Peyer's patch (tissue), 4 donors: ENCODE data around the gene CACNG1.

ENCODE experiments used
- POLR2A ChIP-seq, 2 donors: fragments of 450-650 bp; IDR thresholded peaks; one replicate each; pipeline ENCODE4 v1.5.1; 2017; ENCODE audit warnings: antibody characterized with exemption in 2 of 2, mild to moderate bottlenecking in 2 of 2, moderate library complexity in 2 of 2
- TF ChIP-seq, protein P1 (sequence below), 6 experiments: fragments of 450-650 bp in 4 of 6; fragments of 200-600 bp in 2 of 6; sonication (generic) in 1 of 6; IDR thresholded peaks; one replicate each; pipeline ENCODE4 v1.5.1; 2017 to 2019; ENCODE audit warnings: antibody characterized with exemption in 6 of 6, mild to moderate bottlenecking in 3 of 6, moderate library complexity in 1 of 6

DNA sequence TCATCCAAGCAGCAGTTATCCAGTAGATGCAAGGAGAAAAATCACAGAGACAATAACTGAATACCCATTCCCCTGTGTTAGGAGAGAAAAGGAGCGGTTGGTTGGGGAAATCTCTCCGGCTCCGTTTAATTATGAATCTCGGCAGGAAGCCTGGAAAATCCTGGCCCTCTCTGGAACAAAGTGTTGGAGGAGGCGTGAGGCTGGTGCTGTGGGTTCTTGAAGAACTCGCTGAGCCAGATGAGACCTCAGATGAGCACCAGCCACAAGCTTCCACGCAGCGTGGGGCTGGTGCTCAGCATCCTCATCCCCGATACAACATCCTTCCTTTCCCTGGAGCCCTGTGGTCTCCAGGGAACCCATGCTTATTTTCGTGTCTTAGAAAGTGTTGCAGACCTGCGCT lies 40.2 kb upstream of the CACNG1 start:
- TF ChIP-seq, protein P1, sequence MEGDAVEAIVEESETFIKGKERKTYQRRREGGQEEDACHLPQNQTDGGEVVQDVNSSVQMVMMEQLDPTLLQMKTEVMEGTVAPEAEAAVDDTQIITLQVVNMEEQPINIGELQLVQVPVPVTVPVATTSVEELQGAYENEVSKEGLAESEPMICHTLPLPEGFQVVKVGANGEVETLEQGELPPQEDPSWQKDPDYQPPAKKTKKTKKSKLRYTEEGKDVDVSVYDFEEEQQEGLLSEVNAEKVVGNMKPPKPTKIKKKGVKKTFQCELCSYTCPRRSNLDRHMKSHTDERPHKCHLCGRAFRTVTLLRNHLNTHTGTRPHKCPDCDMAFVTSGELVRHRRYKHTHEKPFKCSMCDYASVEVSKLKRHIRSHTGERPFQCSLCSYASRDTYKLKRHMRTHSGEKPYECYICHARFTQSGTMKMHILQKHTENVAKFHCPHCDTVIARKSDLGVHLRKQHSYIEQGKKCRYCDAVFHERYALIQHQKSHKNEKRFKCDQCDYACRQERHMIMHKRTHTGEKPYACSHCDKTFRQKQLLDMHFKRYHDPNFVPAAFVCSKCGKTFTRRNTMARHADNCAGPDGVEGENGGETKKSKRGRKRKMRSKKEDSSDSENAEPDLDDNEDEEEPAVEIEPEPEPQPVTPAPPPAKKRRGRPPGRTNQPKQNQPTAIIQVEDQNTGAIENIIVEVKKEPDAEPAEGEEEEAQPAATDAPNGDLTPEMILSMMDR (IDR thresholded peaks at IDR 0.05), result no peak
- no peak for TF ChIP-seq POLR2A (IDR thresholded peaks at IDR 0.05)
